ENCODE measurements around the gene CNKSR1.

Gene CNKSR1

GRCh38 chr1:26184086-26184485, 6.8 kb downstream of the CNKSR1 start:
- DNase-seq (ENCODE audit: low read depth in 2 of 2): no peak

GRCh38 chr1:26184883-26185282, 7.6 kb downstream of the CNKSR1 start:
- no peak for DNase-seq (ENCODE audit: low read depth in 2 of 2)

GRCh38 chr1:26187882-26188281, 10.6 kb downstream of the CNKSR1 start:
- no peak for DNase-seq (ENCODE audit: low read depth in 2 of 2)

GRCh38 chr1:26188477-26188876, 11.2 kb downstream of the CNKSR1 start:
- no peak for DNase-seq (ENCODE audit: low read depth in 2 of 2)

GRCh38 chr1:26189331-26189730, 12.0 kb downstream of the CNKSR1 start:
- DNase-seq (ENCODE audit: low read depth in 2 of 2): no peak

- no peak for DNase-seq (ENCODE audit: low read depth in 2 of 2)
Observed at GRCh38 chr1:26189751-26190275, 12.5 kb downstream of the CNKSR1 start.

GRCh38 chr1:26190373-26190987, 13.2 kb downstream of the CNKSR1 start, which contains the start of gene CATSPER4:
Gene CATSPER4, plus strand, starts transcription at chr1:26190602. Its CDS starts 26 bp downstream, at chr1:26190628.
- DNase-seq (ENCODE audit: low read depth in 2 of 2): no peak

GRCh38 chr1:26191739-26192138, 14.4 kb downstream of the CNKSR1 start:
- no peak for DNase-seq (ENCODE audit: low read depth in 2 of 2)

- no peak for DNase-seq (ENCODE audit: low read depth in 2 of 2)
Observed at GRCh38 chr1:26195805-26196204, 18.5 kb downstream of the CNKSR1 start.

GRCh38 chr1:26197301-26197700, 20.0 kb downstream of the CNKSR1 start:
- no peak for DNase-seq (ENCODE audit: low read depth in 2 of 2)

GRCh38 chr1:26197813-26198212, 20.5 kb downstream of the CNKSR1 start:
- no peak for DNase-seq (ENCODE audit: low read depth in 2 of 2)

- no peak for DNase-seq (ENCODE audit: low read depth in 2 of 2)
Observed at GRCh38 chr1:26200413-26200812, 23.1 kb downstream of the CNKSR1 start.

GRCh38 chr1:26203642-26204318, 26.5 kb downstream of the CNKSR1 start:
- DNase-seq (ENCODE audit: low read depth in 2 of 2): no peak

- DNase-seq (ENCODE audit: low read depth in 2 of 2): no peak
Observed at GRCh38 chr1:26210147-26210870, 33.0 kb downstream of the CNKSR1 start.

- DNase-seq (ENCODE audit: low read depth in 2 of 2): no peak
Observed at GRCh38 chr1:26212726-26213125, 35.4 kb downstream of the CNKSR1 start.

- no peak for DNase-seq (ENCODE audit: low read depth in 2 of 2)
Observed at GRCh38 chr1:26213335-26213905, 36.1 kb downstream of the CNKSR1 start.

GRCh38 chr1:26215246-26215645, 38.0 kb downstream of the CNKSR1 start:
- DNase-seq (ENCODE audit: low read depth in 2 of 2): no peak

- DNase-seq (ENCODE audit: low read depth in 2 of 2): no peak
Observed at GRCh38 chr1:26218906-26219494, 41.7 kb downstream of the CNKSR1 start.

GRCh38 chr1:26220199-26220912, 43.1 kb downstream of the CNKSR1 start:
- no peak for DNase-seq (ENCODE audit: low read depth in 2 of 2)

- no peak for DNase-seq (ENCODE audit: low read depth in 2 of 2)
Observed at GRCh38 chr1:26221094-26221493, 43.8 kb downstream of the CNKSR1 start.

- no peak for DNase-seq (ENCODE audit: low read depth in 2 of 2)
Observed at GRCh38 chr1:26224606-26225005, 47.3 kb downstream of the CNKSR1 start.
